Activated T-cell treated with anti-CD3 and anti-CD28 coated beads for 48 hours (primary cell): ENCODE measurements around the gene MYLK.

Experiments
- DNase-seq: peaks from one replicate; pipeline ENCODE4 v3.0.0-alpha.2; 2020; ENCODE audit warnings: low read depth

MYLK gene

GRCh38 chr3:123872621-123873020 is 11.5 kb downstream of the MYLK start:
- DNase-seq, result no peak

GRCh38 chr3:123871946-123872345 is 12.2 kb downstream of the MYLK start:
- no peak for DNase-seq

GRCh38 chr3:123870033-123870432 is 14.1 kb downstream of the MYLK start:
- no peak for DNase-seq

- DNase-seq, result no peak
Observed at GRCh38 chr3:123869165-123869564, 15.0 kb downstream of the MYLK start.

GRCh38 chr3:123864706-123865105 is 19.4 kb downstream of the MYLK start:
- no peak for DNase-seq

- no peak for DNase-seq
Observed at GRCh38 chr3:123862152-123862551, 22.0 kb downstream of the MYLK start.

GRCh38 chr3:123861081-123861836 is 22.9 kb downstream of the MYLK start:
- DNase-seq, result no peak

- no peak for DNase-seq
Observed at GRCh38 chr3:123859177-123859576, 25.0 kb downstream of the MYLK start.

GRCh38 chr3:123854905-123855304 is 29.2 kb downstream of the MYLK start:
- no peak for DNase-seq

- DNase-seq, result no peak
Observed at GRCh38 chr3:123853686-123854372, 30.3 kb downstream of the MYLK start.

GRCh38 chr3:123847209-123847608 is 36.9 kb downstream of the MYLK start:
- DNase-seq, result no peak

GRCh38 chr3:123843668-123844067 is 40.5 kb downstream of the MYLK start:
- DNase-seq, result no peak

- no peak for DNase-seq
Observed at GRCh38 chr3:123842711-123843110, 41.4 kb downstream of the MYLK start.

- no peak for DNase-seq
Observed at GRCh38 chr3:123841476-123842238, 42.5 kb downstream of the MYLK start.

GRCh38 chr3:123840961-123841360 is 43.2 kb downstream of the MYLK start:
- no peak for DNase-seq

GRCh38 chr3:123837858-123838257 is 46.3 kb downstream of the MYLK start:
- no peak for DNase-seq

- no peak for DNase-seq
Observed at GRCh38 chr3:123834631-123835030, 49.5 kb downstream of the MYLK start.

GRCh38 chr3:123833398-123833785 is 50.7 kb downstream of the MYLK start:
- no peak for DNase-seq

GRCh38 chr3:123832692-123833397 is 51.3 kb downstream of the MYLK start:
- DNase-seq, result no peak

- no peak for DNase-seq
Observed at GRCh38 chr3:123831420-123831819, 52.7 kb downstream of the MYLK start.

GRCh38 chr3:123821920-123822319 is 62.2 kb downstream of the MYLK start:
- no peak for DNase-seq

GRCh38 chr3:123819949-123820348 is 64.2 kb downstream of the MYLK start:
- no peak for DNase-seq
